HG03045 (cell line): ENCODE results near the gene C1D.
A peak's percentile ranks its signal among the peaks of the same experiment; 100 is the strongest.

Source experiments
- ATAC-seq: cut with Tn5 transposase; IDR thresholded peaks from one replicate; pipeline ENCODE4 v1.9.1; 2021; ENCODE audit warnings: mild to moderate bottlenecking, moderate library complexity; ENCODE audit not compliant: unreplicated experiment

Gene C1D

DNA sequence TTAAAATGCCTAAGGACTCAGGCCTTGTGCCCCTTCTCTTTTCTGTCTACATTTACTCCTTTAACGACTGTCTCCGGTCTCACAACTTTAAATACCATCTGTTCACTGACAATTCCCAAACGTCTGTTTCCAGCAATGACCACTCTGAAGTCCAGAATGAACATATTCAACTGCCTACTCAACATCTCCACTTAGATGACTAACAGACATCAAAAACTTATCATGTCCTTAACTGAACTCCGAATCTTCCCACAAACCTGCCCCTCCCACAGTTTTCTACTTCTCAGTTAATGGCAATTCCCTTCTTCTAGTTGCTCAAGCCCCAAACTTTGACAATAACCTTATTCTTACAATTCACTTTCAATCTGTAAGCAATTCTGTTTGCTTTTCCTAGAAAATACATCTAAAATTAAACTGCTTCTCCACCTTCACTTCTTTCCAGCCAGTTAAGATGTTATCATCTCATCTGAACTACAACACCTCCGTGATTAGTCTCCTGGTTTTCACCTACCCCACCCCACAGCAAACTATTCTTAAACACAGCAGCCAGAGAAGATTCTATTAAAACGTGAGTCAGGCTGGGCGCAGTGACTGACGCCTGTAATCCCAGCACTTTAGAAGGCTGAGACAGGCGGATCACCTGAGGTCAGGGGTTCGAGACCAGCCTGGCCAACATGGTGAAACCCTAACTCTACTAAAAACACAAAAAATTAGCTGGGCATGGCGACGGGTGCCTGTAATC lies 2.8 kb downstream of the C1D start:
- no peak for ATAC-seq

DNA sequence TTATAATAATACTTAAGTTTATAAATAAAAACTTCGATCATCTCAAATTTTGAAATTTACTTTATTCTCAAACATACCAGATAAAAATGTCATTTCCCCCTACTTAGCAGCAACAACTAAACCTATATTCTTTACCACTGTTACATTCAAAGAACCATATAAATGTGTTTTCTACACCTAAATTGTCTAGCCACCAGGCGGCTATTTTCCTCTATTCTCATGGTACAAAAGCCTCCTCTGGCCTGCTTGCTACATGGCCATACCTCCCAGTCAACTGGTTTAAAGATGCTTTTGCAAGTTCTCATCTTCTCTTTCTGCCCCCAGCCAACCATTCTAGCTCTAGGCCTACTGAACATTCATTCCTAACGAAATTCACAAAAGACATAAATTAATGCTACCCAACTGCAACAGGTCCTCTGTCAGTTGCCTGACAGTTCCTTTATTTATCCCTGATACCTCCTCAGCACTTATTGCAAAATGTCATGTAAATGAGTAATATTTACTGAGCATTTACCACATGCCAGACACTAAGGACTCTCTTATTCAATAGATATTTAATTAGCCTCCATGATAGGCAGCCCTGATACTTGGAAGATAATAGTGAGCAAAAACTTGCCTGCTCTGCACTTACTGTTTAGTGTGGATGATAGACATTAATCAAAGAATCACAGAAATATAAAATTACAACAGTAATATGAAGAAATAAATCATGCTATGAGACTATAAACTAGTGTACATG lies 5.0 kb downstream of the C1D start:
- no peak for ATAC-seq

GRCh38 chr2:68052717-68053422 lies 9.9 kb downstream of the C1D start:
- ATAC-seq = no peak

GRCh38 chr2:68050353-68050752 lies 12.5 kb downstream of the C1D start:
- ATAC-seq = no peak

- no peak for ATAC-seq
Measured at GRCh38 chr2:68046642-68047240, 16.1 kb downstream of the C1D start.

DNA sequence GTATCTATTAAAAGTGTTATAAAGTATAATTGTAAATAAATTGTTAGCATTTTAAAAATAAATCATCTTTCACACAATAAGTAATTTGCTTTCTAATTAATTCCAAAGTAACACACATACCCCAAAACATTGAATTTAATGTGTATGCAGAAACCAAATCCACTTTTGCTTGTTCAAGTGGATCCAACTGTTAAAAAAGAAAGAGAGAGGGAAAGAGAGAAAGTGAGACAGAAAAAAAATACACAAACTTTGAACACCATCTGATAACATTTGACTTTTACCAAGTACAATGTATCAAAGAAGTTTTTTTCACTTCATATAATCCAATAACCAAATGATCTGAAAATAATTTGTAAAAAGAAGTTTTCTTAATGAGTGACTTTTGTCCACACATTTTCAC lies 16.6 kb downstream of the C1D start:
- no peak for ATAC-seq

GRCh38 chr2:68045342-68045741 lies 17.5 kb downstream of the C1D start:
- ATAC-seq = no peak

GRCh38 chr2:68044099-68044498 lies 18.7 kb downstream of the C1D start:
- no peak for ATAC-seq

DNA sequence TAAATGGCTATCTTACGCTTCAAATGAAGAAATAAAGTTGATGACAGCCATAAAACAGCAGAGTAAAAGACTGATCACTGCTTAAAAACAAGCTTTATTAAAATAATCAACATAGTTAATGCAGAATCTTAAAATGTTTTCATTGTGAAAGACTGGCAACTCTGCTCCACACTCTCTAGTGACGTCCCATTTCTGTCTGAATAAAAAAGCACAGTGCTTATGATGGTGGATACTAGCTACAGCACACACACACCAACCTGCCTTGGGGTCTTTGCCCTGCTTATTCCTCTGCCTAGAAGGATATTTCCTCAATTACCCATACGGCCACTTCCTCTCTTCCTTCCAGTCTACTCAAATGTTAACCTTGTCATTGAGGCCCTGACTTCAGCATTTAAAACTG lies 19.1 kb downstream of the C1D start:
- no peak for ATAC-seq

GRCh38 chr2:68043032-68043431 lies 19.8 kb downstream of the C1D start:
- ATAC-seq = no peak

GRCh38 chr2:68041704-68042245 lies 21.0 kb downstream of the C1D start:
- ATAC-seq = no peak

DNA sequence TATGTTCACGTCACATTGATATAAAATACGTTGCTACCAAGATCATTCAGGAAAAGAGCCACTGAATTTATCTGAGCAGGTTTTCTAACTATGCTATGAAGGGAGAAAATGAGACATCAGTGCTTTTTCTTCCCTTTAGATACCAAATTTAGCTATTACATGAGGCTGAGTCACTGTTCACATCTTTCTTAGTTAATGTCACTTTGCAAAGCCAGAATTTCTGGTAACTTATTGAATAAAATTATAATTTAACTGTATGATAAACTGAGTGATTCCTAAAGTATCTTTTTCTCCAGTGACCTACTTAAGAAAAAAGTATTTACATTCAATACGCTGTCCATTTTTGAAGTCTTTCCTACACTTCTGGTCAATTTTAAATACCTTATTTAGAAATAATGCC lies 22.7 kb downstream of the C1D start:
- no peak for ATAC-seq

DNA sequence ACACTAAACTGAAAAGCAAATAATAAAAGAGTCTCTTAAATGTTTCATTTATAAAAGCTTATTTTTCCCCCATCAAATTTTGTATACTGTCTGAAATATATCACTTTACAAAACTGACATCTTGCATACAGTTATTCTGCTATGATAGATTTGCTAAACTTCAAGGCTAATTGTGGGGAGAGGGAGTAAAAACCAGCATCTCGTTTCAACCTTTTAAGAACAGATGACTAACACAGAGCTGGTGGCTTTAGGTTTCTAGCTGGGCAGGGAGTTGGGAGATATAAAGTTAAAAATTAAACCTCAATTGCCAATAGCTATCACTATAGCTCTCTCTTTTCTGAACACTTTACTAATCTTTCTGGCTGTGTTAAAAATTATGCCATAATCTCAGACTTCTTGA lies 23.5 kb downstream of the C1D start:
- ATAC-seq = no peak

- no peak for ATAC-seq
Measured at GRCh38 chr2:68032702-68033101, 30.1 kb downstream of the C1D start.

- peak; percentile 59 for ATAC-seq
Measured at GRCh38 chr2:68031542-68032160, 31.2 kb downstream of the C1D start.

GRCh38 chr2:68031043-68031442 lies 31.8 kb downstream of the C1D start:
- no peak for ATAC-seq

- ATAC-seq = no peak
Measured at GRCh38 chr2:68030529-68030928, 32.3 kb downstream of the C1D start.

DNA sequence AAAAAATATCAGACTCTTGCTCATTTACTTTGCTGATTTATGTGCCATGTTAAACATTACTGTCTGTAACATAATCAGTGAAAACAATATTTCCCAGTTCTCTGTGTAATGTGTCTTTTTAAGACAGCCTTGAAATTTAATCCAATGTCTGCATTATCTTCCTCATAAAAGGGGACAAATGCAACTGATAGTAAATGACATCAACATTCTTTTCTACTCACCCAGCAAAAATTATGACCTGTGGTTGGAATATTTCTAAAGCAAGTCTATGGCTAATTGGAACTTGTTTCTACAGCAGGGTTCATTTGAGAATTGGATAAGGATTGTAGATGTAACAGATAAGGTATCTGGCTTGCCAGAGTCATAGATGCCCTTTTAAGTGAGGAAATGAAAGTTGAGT lies 34.8 kb downstream of the C1D start:
- ATAC-seq = no peak

DNA sequence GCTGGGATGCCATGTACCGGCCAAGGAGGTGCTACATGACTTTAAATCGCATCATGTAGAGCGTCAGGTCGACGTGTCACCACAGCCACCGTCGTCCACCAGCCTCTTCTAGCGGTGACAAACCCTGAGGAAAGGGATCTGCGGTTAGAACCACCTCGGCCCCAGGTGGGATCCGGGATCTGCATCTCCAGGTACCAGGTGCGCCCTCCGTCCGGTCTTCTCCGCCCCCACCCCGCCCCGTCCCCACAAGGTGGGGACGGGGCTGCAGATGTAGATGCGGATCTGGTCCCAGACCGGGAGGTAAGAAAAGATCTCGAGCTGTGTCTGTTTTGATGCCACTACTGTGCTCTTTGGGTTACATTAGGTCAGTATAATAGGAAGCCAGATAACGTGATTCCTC lies 38.4 kb downstream of the C1D start:
- ATAC-seq = no peak

- no peak for ATAC-seq
Measured at GRCh38 chr2:68023904-68024303, 38.9 kb downstream of the C1D start.

DNA sequence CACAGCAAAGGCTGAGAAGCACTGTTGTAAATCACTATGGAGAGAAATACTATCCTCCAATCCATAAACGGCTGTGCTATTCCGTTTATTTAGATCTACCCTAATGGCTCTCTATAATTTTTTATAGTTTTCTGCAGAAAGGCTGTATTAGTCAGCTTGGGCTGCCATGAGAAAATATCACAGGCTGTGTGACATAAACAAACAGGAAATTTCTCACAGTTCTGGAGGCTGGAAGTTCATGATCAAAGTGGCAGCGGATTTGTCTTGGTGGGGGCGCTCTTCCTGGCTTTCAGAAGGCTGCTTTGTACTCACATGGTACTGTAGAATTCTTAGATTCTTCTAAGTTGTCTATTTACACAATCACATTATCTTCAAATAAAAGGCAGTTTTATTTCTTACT lies 44.1 kb downstream of the C1D start:
- no peak for ATAC-seq
